IPS DF 4.7 (cell line): ENCODE measurements around the gene WWC2.
"Not testable (repeated sequence)": the region's sequence is repeated elsewhere in the genome, so short reads cannot be mapped to it uniquely, and the experiment has no call there.

Experiments used
- DNase-seq: peaks from one replicate; pipeline ENCODE4 v3.0.0-alpha.2; 2013; ENCODE audit warnings: low spot score; ENCODE audit errors: extremely low read depth

Gene WWC2

GRCh38 chr4:183100298-183100599 lies 1.2 kb downstream of the WWC2 start:
- DNase-seq, result no peak

DNA sequence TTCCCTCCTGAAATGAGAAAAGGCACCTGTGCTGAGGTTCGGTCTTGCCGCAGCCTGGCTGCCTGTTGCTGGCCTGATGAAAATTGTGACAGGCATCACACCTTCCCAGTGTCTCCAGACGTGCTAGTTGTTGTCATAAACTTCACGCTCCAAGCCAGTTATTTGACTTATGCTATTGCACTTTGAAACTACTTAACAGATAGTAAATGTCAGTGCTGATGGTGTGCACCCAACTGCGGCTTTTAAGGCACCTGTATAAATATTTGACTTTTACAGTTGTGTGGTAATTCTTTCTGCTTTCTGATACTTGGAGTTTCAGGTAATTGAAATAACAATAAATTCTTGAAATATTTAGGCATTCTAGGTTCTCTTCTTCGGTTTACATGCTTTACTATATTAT lies 1.8 kb downstream of the WWC2 start:
- DNase-seq, result no peak

GRCh38 chr4:183101956-183102480 lies 3.0 kb downstream of the WWC2 start:
- DNase-seq, result no peak

DNA sequence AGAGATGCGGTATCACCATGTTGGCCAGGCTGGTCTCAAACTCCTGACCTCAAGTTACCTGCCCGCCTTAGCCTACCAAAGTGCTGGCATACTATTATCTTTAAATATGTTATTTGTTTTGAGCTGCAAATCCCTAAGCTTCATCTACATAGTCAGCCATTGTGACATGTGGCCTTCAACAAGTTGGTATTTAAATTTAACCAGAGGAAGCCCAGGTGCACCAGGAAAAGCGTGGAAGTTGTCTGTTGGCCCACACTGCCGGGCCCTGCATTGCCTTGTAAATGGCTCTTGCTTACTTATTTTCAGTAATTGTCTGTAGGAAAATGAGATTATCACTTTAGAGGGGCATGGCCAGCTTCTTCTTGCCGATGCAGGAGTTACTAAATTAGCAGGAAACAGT lies 6.0 kb downstream of the WWC2 start:
- DNase-seq, result no peak

DNA sequence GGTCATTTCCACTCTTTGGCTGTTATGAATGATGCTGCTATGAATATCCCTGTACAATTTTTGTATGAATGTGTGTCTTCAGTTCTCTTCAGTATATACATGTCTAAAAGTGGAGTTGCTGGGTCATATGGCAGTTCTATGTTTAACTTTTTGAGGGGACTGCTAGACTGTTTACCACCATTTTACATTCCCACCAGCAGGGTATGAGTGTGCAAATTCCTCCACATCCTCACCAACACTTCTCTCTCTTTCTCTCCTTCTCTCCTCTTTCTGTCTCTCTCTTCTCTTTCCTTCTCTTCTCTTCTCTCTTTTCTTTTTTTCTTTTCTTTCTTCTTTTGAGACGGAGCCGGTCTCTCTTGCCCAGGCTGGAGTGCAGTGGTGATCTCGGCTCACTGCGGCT lies 7.8 kb downstream of the WWC2 start:
- no peak for DNase-seq

DNA sequence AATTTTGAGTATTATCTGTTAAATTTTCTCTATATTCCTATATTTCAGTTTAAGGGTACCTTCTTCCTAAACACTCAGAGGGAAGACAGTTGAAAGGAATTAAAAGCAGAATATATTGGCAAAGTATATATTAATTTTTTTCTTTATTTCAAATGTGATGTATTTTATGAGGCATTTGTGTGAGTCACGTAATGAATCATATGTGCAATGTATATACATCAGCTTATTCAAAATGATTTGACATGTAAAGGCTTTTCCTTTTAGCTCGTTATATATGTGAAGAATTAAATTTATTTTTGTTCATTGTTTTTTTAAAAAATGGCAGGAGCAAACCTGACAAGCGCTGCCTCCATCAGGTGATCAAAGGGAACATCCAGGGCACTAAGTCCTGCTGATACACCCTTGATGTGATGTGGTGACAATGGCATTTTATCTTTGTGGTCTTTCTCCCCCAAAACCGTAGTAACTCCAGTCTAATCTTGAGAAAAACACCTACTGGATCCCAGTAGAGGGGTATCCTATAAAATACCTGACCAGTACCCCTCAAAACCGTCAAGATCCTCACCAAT lies 8.9 kb downstream of the WWC2 start:
- no peak for DNase-seq

DNA sequence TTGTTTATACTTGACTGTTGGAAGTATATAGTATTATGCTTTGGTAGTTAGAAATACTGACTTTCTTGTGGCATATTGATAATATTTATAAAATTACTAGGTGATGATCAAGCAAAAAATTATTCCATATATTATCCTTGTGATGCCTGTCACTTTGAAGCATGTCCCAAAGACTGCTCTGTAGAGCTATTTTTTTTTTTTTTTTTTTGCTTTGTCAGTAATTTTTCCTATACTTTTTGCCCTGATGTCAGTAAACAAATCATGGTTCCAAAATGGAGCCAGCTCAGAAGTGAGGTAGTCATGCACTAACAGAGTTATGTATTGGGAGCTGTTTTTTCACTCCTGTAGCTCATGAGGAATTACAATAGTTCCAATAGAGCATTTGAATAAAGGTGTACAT lies 11.2 kb downstream of the WWC2 start:
- no peak for DNase-seq

- DNase-seq, result no peak
Measured at GRCh38 chr4:183111452-183111885, 12.4 kb downstream of the WWC2 start.

DNA sequence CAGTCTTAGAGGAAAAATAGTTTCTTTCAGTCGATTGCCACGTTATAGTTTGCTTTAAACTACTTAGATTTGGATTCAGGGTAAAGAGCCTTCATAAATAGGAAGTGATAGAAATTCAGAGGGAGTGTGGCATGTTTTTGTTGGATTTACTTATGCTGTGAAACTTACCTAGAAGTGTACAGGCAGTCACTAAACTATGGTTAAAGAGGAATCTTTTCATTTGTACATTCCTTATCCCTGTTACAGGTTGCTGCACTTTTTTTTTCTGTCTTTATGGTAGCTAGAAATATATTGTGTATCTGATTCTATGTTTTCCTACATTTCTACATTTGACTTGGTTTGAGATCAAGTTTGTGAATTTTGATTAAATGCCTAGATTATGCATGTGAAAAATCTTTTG lies 19.1 kb downstream of the WWC2 start:
- DNase-seq, result no peak

DNA sequence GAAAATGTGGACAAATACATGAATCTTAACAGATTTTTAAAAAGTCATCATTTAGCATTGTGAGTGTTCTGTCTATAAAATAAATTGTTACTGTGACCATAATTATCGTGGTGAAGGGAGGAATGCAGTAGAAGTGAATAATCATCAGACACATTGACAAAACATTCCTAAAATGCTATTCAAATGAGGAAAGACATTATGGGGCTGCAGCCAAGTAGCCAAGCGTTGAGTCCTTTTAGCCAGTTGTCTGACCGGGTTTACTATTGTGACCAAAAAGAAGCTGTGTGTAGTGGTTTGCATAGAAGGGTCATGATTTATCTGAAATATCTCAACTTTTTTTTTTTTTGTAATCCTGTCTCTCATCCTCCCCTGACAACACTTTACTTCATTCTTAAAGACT lies 19.5 kb downstream of the WWC2 start:
- no peak for DNase-seq

GRCh38 chr4:183121660-183122059 lies 22.6 kb downstream of the WWC2 start:
- not testable (repeated sequence) for DNase-seq

- no peak for DNase-seq
Measured at GRCh38 chr4:183124228-183124627, 25.2 kb downstream of the WWC2 start.

GRCh38 chr4:183124865-183125264 lies 25.8 kb downstream of the WWC2 start:
- no peak for DNase-seq

DNA sequence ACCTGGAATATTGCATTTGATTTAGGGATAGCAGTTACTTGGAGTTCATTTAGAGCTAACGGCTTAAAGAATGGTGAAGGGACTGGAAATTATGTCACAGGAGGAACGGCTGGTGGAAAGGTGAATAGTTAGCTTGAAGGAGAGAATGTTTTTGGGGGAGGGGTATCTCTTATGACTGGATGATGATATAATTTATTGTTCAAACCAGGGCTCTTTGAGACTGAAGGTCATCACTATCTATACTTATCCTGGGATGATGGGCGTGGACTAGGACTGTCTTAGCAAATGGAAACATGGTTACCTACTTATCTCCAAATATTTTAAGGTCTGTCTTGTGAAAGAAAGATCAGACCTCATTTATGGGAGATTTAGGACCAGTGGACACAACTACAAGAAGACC lies 30.1 kb downstream of the WWC2 start:
- no peak for DNase-seq

DNA sequence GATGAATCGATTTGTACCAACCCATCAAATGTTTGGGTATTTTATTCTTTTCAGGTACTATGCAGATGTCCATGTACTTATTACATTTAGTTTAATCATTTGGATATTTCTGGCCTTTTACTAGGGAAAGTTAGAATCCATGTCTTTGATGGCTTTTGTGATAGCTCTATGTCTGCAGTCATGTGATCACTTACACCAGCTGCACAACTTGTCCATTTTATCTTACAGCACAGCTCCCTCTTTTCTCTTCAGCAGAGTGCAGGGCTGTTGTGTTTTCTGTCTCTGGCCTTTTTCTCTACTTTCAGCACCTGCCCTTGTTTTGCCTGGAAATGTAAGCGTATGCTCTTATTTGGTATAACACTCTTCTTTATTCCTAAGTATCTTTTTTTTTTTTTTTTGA lies 30.6 kb downstream of the WWC2 start:
- DNase-seq, result no peak

DNA sequence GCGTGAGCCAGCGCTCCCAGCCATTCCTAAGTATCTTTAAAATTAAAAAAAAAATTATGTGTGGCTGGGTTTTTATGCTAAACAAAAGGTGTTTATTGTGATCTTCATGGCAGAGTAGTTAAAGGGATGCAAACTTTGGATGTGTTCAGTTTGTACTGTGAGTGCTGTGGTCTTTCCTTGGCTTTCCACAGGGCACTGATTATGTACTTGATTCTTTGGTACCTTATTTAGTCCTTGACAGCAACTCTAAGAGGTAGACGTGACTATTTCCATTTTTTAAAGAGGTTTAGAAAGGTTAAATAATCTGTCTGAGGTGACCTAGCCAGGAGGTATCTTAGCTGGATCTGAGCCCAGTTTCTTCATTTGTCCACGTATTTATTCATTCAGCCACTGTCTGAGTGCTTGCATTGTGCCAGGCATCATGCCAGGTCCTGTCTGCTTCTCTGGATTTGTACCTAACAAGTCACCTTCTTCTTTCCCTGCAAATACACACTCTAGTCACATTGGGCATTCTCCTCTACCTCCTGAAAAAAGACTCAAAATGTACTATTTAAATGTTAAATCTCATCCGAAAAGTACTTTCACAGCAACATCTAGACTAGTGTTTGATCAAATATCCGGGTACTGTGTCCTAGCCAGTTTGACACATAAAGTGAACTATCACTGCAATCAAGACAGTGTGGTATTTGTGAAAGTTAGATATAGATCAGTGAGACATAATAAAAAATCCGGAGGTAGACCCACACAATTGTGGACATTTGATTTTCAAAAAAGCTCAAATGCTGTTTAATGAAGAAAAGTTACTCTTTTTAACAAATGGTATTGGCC lies 31.5 kb downstream of the WWC2 start:
- DNase-seq, result no peak

- no peak for DNase-seq
Measured at GRCh38 chr4:183132081-183132480, 33.0 kb downstream of the WWC2 start.

DNA sequence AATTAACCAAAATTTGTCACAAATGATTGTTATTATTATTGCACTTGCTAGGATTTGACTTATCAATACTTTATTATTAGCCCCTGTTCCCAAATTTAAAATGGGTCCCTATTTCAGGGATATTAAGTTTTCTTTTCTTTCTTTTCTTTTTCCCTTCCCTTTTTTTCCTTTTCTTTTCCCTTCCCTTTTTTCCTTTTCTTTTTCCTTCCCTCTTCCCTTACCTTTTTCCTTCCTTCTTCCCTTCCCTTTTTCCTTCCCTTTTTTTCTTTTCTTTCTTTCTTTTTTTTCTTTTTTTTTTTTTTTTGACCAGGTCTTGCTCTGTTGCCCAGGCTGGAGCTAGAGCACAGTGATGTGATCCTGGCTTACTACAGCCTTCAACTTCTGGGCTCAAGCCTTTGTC lies 33.8 kb downstream of the WWC2 start:
- no peak for DNase-seq

DNA sequence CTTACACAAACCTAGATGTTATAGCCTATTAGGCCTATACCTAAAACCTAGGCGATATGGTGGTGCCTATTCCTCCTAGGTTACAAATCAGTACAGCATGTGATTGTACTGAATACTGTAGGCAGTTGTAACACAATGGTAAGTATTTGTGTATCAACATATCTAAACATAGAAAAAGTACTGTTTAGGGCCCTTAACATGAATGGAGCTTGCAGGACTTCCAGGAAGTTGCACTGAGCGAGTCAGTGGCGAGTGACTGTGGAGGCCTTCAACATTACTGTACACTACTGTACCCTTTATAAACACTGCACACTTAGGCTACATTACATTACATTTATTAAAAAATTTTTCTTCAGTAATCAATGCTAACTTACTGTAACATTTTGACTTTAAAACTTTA lies 37.8 kb downstream of the WWC2 start:
- DNase-seq, result no peak

GRCh38 chr4:183139058-183139750 lies 40.1 kb downstream of the WWC2 start:
- no peak for DNase-seq

GRCh38 chr4:183139972-183140570 lies 41.0 kb downstream of the WWC2 start:
- DNase-seq, result no peak

GRCh38 chr4:183140911-183141320 lies 41.9 kb downstream of the WWC2 start:
- DNase-seq, result no peak
